ENCODE results near the gene C14orf93.
A peak's percentile ranks its signal among the peaks of the same experiment; 100 is the strongest.
"Not testable (repeated sequence)": the region's sequence is repeated elsewhere in the genome, so short reads cannot be mapped to it uniquely, and the experiment has no call there.

Gene C14orf93

GRCh38 chr14:23018107-23018506 is 8.2 kb upstream of the C14orf93 start:
- DNase-seq, result no peak

- no peak for DNase-seq
These were observed 7.1 kb upstream of the C14orf93 start for GRCh38 chr14:23017091-23017490.

- DNase-seq, result no peak
These were observed 5.7 kb upstream of the C14orf93 start for GRCh38 chr14:23015618-23016017.

GRCh38 chr14:23013749-23014054 is 3.8 kb upstream of the C14orf93 start:
- DNase-seq, result not testable (repeated sequence)

- DNase-seq, result no peak
These were observed 3.3 kb upstream of the C14orf93 start for GRCh38 chr14:23013054-23013748.

- DNase-seq, result no peak
These were observed 432 bp downstream of the C14orf93 start for GRCh38 chr14:23009483-23009938.

- no peak for DNase-seq
These were observed 1.1 kb downstream of the C14orf93 start for GRCh38 chr14:23008831-23009230.

- DNase-seq, result peak; percentile 84 to 94 (median 88)
These were observed 3.2 kb downstream of the C14orf93 start for GRCh38 chr14:23006544-23007419.

- DNase-seq, result no peak
These were observed 3.8 kb downstream of the C14orf93 start for GRCh38 chr14:23006188-23006534.

- no peak for DNase-seq
These were observed 4.3 kb downstream of the C14orf93 start for GRCh38 chr14:23005451-23006187.

GRCh38 chr14:23004274-23004673 is 5.7 kb downstream of the C14orf93 start:
- DNase-seq, result not testable (repeated sequence)

GRCh38 chr14:23002592-23002991 is 7.4 kb downstream of the C14orf93 start:
- DNase-seq, result no peak

GRCh38 chr14:23000860-23001259 is 9.1 kb downstream of the C14orf93 start:
- no peak for DNase-seq

- no peak for DNase-seq
These were observed 11.5 kb downstream of the C14orf93 start for GRCh38 chr14:22998329-22999012.

GRCh38 chr14:22997676-22998323 is 12.1 kb downstream of the C14orf93 start:
- no peak for DNase-seq

- no peak for DNase-seq
These were observed 12.9 kb downstream of the C14orf93 start for GRCh38 chr14:22996768-22997654.

- DNase-seq, result no peak
These were observed 13.9 kb downstream of the C14orf93 start for GRCh38 chr14:22995889-22996625.

GRCh38 chr14:22994762-22995275 is 15.1 kb downstream of the C14orf93 start:
- DNase-seq, result peak in 1 of 4 experiments; percentile 11

GRCh38 chr14:22993517-22993916 is 16.4 kb downstream of the C14orf93 start:
- no peak for DNase-seq

- no peak for DNase-seq
These were observed 18.1 kb downstream of the C14orf93 start for GRCh38 chr14:22991852-22992251.
